ENCODE measurements around the gene GTF2A1.
"Not testable (repeated sequence)": the region's sequence is repeated elsewhere in the genome, so short reads cannot be mapped to it uniquely, and the experiment has no call there.

The GTF2A1 gene

GRCh38 chr14:81224222-81224621, 3.5 kb upstream of the GTF2A1 start:
- no peak for DNase-seq

GRCh38 chr14:81223788-81224187, 3.0 kb upstream of the GTF2A1 start:
- DNase-seq = not testable (repeated sequence)

- no peak for DNase-seq
Measured at GRCh38 chr14:81222691-81223090, 1.9 kb upstream of the GTF2A1 start.

- no peak for DNase-seq
Measured at GRCh38 chr14:81222126-81222525, 1.4 kb upstream of the GTF2A1 start.

GRCh38 chr14:81221579-81222102, 882 bp upstream of the GTF2A1 start:
- no peak for DNase-seq

- DNase-seq = no peak
Measured at GRCh38 chr14:81220580-81220829, 254 bp downstream of the GTF2A1 start.

GRCh38 chr14:81219759-81220579, 790 bp downstream of the GTF2A1 start:
- peak; percentile 52 for DNase-seq

- DNase-seq = peak; percentile 85
Measured at GRCh38 chr14:81219210-81219758, 1.5 kb downstream of the GTF2A1 start.

- no peak for DNase-seq
Measured at GRCh38 chr14:81211844-81212243, 8.9 kb downstream of the GTF2A1 start.

- DNase-seq = no peak
Measured at GRCh38 chr14:81209167-81209836, 11.5 kb downstream of the GTF2A1 start.

- no peak for DNase-seq
Measured at GRCh38 chr14:81208489-81208888, 12.3 kb downstream of the GTF2A1 start.

- no peak for DNase-seq
Measured at GRCh38 chr14:81206115-81206514, 14.6 kb downstream of the GTF2A1 start.

GRCh38 chr14:81205639-81206038, 15.1 kb downstream of the GTF2A1 start:
- DNase-seq = no peak

- DNase-seq = no peak
Measured at GRCh38 chr14:81200054-81200453, 20.7 kb downstream of the GTF2A1 start.

- DNase-seq = no peak
Measured at GRCh38 chr14:81199084-81199483, 21.7 kb downstream of the GTF2A1 start.

- no peak for DNase-seq
Measured at GRCh38 chr14:81198651-81199050, 22.1 kb downstream of the GTF2A1 start.

GRCh38 chr14:81193924-81194633, 26.7 kb downstream of the GTF2A1 start:
- DNase-seq = no peak

- no peak for DNase-seq
Measured at GRCh38 chr14:81192594-81192993, 28.2 kb downstream of the GTF2A1 start.

- DNase-seq = no peak
Measured at GRCh38 chr14:81187832-81188522, 32.8 kb downstream of the GTF2A1 start.

- no peak for DNase-seq
Measured at GRCh38 chr14:81179631-81180030, 41.1 kb downstream of the GTF2A1 start.

- no peak for DNase-seq
Measured at GRCh38 chr14:81178063-81178462, 42.7 kb downstream of the GTF2A1 start.

GRCh38 chr14:81177225-81177624, 43.5 kb downstream of the GTF2A1 start:
- DNase-seq = no peak

GRCh38 chr14:81176241-81176640, 44.5 kb downstream of the GTF2A1 start:
- no peak for DNase-seq

Data from stimulated activated CD8-positive, alpha-beta memory T cell treated with anti-CD3 and anti-CD28 coated beads, Interleukin-4, amount 100 ng/mL, for 48 hours (primary cell).